GM20000 (cell line): ENCODE measurements around the gene FDXACB1.

Experiments
- DNase-seq: peaks from one replicate; pipeline ENCODE4 v3.0.0; 2012; ENCODE audit warnings: low spot score
- CTCF ChIP-seq: IDR thresholded peaks from 2 replicates; pipeline ENCODE4 v1.5.1; 2012; ENCODE audit warnings: mild to moderate bottlenecking, control low read depth; ENCODE audit errors: extremely low read depth, missing control alignments

FDXACB1 gene

DNA sequence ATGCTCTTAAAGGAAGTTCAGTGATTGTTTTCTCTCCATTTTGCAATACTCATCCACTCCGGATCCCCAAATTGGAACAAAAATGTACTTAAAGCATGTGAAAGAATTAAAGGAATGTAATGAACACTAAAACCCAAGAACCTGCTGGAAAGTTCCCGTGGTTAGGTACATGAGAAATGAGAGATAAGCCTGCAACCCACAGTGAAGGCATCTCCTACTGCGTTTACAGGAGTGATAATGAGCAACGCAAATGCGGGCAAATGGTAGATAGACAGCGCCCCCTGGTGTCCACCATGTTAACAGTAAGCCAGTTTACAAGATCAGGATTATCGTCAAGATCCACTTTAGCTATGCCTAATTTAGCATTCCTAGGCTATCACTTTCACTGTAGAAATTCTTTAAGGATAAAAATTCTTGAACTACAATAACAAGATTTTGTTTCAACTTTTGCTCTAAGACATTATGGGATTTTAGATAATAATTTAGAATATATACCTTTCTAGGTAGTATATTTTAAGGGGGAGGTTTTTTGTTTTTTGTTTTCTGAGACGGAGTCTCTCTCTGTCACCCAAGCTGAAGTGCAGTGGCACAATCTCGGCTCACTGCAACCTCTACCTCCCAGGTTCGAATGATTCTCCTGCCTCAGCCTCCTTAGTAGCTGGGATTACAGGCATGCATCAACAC, 37.5 kb downstream of the FDXACB1 start:
- peak; percentile 82 for TF ChIP-seq CTCF
- DNase-seq, result peak; percentile 62

- DNase-seq, result no peak
- TF ChIP-seq CTCF, result no peak
Observed at GRCh38 chr11:111840143-111840542, 38.8 kb downstream of the FDXACB1 start.

- DNase-seq, result no peak
- TF ChIP-seq CTCF, result no peak
Observed at GRCh38 chr11:111838054-111838453, 40.9 kb downstream of the FDXACB1 start.

DNA sequence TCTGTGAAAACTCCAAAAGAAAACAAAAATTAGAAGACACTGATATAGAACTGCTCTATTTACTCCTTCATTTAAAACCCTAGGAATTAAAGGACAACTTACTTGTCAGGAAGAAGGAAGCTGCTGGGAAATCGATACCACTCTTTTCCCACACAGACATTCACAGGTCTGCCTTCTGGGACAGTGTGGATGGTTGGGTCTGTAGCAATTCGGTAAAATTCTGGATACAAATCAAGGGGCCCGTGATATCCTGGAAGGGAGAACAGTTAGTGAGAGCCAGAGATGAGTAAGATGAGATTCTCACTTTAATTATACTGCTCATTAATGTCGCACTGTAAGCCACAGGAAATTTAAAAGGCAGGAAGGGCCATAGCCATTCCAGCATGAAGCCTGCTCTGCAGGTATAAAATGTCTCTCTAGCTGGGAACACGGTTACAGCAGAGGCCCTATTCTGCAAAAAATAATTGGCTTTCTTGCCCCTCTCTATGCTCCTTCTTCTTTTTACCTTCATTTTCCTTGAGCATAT, 41.5 kb downstream of the FDXACB1 start:
- no peak for TF ChIP-seq CTCF
- DNase-seq, result no peak

GRCh38 chr11:111836721-111837120, 42.2 kb downstream of the FDXACB1 start:
- TF ChIP-seq CTCF, result no peak
- DNase-seq, result peak; percentile 23

- DNase-seq, result no peak
- TF ChIP-seq CTCF, result no peak
Observed at GRCh38 chr11:111836162-111836561, 42.8 kb downstream of the FDXACB1 start.

GRCh38 chr11:111835665-111836064, 43.3 kb downstream of the FDXACB1 start:
- no peak for DNase-seq
- TF ChIP-seq CTCF, result no peak
